GM11168 (cell line): Measurements from ENCODE around the gene VAV2.

Experiments
- in situ Hi-C: fragments of 300-500 bp; cut with MboI; formaldehyde crosslinking; loops from one replicate; pipeline ENCODE4 v1.12.0; 2022; ENCODE audit warnings: low sequenced_read_pairs; ENCODE audit not compliant: unreplicated experiment

VAV2 gene

DNA sequence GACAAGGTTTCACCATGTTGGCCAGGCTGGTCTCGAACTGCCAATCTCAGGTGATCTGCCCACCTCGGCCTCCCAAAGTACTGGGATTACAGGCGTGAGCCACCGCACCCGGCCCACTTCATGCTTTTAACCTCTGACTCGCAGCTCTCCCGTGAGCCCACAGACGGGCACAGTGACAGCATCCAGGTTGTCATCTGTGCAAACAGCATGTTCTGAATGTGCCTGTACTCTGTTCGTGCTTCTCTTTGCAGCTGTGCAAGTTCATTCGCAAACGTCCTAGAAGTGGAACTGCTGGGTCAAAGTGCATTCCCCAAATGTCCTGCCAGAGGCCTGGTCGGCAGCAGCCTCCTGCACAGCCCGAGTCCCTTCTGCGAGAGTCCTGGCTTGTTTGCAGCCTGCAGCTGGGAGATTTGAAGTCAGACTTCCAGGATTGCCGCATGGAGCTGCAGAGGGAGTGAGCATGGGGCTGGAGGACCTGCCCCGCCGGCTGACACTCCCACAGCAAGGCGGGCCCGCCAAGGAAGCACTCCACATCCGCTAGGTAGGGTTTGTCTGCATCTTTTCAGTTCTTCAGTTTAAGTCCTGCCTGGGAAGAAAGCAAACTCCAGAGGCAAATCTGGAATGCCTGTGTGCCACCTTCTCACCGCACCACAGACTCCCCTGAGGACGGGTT, 36.6 kb upstream of the VAV2 start:
- in situ Hi-C loops: no loop called here

DNA sequence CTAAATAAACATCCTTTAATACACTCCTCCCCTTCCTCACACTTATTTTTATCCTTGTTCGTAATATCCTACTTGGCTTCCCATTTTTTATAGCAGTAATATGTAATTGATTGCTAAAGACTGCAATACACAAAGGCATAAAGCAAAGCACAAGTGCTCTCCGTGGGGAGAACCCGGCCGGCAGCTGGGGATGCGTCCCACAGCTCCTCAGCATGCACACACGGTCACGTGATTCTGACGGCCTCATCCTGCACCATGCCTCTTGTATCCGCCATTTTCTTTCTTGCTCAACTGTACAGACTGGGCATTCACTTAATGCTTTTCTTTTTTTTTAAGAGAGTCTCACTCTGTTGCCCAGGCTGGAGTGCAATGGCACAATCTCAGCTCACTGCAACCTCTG, 36.0 kb upstream of the VAV2 start:
- in situ Hi-C loops: no loop called here

DNA sequence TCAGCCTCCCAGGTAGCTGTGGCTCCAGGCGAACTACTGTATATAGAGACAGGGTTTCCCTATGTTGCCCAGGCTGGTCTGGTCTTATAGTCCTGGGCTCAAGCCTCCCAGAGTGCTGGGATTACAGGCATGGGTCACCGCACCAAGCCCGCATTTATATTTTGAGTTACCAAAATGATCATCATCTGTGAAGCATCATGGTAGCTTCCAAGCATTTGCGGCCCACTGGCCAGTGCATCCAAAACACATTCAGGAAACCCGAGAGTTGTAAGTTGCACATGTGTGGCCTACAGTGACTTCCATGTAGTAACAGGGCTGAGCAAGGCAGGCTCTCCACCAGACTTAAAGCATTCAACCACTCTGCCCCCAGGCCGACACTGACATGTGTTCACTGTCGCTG, 35.4 kb upstream of the VAV2 start:
- in situ Hi-C loops: no loop called here

DNA sequence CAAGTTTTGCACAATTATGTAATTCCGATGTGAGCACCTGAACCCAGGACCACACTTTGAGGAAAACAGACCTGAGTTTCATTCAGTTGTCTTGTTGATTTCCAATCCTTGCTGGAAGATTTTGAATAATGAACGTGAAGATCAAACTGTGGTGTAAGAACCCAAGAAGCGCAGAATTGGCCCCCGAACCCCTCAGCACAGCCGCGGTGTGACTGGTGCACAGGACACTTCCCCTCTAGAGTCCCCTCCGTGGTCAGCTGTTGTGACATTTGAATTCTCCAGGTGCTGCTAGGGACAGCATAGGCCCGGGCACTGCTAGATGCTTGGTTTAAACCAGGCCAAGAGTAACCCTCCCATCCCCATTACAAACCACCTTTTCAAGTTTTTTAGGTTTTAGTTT, 34.9 kb upstream of the VAV2 start:
- in situ Hi-C loops: no loop called here

DNA sequence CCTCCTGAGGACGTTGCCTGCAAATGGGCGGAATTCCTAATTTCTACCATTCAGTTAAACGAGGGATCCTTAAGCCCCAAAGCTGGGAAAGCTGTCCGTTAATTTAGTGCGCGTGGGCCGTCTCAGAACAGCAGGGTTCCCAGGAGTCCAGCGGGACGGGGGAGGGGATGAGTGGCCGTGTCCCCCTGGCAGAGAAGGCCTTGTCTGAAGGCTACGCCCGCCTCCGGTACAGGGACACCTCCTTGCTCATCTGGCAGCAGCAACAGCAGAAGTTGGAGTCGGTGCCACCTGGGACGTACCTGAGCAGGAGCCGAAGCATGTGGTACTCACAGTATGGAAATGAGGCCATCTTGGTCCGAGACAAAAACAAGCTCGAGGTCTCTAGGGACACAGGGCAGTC, 34.5 kb upstream of the VAV2 start:
- in situ Hi-C loops: no loop called here

DNA sequence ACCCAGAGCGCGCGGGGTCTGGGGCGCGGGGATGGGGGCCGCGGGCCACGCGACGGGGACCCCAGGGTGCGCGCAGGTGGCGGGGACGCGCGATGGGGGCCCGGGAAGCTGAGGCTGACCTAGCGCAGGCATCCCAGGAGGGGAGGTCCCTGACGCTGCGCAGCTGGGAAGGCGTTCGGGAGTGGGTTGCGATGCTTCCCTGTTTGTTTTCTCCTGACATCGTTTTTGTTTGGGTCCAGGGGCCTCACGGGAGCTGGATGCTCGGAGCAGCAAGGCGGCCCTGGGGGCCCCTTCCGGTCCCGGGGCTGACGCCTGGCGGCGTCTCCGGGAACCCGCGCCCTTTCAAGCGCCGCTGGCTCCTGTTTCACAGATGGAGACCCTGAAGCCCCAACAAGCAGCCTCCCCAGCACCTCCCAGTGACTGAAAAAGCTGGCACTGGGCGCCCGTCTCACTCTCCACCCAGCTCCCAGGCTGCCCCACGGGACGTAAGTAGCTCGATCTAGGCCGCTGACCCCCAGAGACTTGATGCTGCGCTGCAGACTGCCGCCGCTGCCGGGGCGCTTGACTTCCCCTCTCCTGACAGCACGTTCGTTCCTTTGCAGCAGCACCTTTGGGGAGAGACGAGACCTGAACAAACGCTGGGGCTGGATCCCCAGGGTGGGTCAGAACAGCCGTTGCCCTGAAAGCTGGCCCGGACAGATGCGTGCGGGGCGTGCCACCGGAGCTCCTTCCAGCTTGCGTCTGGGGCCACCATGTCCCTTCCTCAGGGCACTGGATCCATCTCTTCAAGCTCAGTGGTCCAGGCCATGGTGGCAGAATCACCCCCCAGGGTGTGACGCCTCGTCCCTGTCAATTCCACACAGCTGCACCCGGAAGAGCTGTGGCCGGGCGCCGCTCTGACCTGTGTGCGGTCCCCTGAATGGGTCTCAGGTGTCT, 33.8 kb upstream of the VAV2 start:
- in situ Hi-C loops: no loop called here

DNA sequence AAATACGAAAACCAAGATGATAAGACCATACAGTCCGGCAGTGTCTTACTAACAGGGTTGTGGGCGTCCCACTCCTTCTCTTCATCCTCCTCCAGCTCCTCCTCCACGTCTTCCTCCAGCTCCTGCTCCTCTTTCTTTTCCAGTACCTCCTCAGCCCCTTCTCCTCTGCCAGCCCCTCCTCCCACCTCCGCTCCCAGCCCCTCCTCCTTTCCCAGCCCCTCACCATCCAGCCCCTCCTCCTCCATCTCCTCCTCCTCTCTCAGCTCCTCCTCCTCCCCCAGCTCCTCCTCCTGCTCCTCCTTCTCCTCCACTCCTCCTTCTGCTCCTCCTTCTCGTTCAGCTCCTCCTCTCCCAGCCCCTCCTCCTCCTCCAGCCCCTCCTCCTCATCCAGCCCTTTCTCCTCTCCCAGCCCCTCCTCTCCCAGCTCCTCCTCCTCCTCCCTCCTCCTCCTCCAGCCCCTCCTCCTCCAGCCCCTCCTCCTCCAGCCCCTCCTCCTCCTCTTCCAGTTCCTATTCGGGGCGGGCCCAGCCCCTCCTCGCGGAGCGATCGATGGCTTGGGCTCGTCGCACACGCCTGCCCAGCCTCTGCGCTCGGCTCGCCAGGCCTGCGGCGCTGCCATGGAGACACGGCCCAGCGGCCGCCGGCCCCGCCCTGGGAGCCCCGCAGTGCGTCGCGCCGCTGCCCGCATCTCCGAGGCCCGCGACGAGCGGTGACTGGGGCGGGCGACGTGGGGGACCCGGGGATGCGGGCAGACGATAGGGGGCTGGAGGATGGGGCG, 32.9 kb upstream of the VAV2 start, which contains the start of gene BRD3OS:
TSS of gene BRD3OS (plus strand) at position 654 of the 778 bp plus-strand sequence. CDS start 1,267 bp downstream, outside the sequence.
- in situ Hi-C loops: loop anchor here (25.0 kb wide), 1 partner anchor 488 kb away; the partner anchor contains the start of gene ADAMTSL2

DNA sequence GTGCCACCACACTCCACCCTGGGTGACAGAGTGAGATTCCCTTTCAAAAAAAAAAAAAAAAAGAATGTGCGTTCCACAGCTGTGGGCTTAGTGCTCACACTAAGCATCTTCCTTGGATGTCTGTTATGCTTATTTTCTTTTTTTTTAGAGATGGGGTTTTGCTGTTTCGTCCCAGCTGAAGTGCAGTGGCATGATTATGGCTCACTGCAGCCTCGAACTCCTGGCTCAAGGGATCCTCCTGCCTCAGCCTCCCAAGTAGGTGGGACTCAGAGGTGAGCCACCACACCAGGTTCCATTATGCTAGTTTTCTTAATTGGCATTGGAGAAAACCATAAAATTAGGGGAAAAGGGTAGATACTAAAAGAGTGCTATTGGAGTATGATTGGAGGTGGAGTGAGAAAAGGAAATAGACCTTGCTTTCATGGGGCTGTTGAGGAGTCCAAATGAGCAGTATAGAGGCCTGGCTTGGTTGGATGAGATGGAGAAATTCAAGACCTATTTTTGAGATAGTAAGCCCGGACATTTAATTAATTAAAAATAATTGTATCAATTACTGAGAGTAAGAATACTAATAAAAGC, 32.2 kb upstream of the VAV2 start:
- in situ Hi-C loops: loop anchor here (25.0 kb wide), 1 partner anchor 487 kb away; the partner anchor contains the start of gene ADAMTSL2

DNA sequence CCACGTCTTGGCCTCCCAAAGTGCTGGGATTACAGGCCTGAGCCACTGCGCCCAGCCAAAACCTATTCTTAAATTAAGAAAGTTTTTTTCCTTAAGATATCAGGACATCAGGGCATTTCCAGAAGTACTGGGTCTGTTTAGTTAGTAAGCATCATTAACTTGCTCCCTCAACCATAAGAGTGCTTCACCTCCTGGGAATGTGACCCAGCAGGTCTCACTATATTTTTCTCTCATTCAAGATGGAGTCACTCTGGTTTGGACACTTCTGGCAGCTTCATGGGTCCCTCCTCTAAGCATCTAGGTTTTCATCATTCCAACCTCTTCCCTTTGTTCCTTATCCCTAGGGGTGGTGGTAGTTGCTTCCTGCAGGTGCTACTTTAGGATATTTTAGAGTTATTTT, 22.8 kb upstream of the VAV2 start:
- in situ Hi-C loops: loop anchor here (25.0 kb wide), 1 partner anchor 478 kb away; the partner anchor contains the start of gene ADAMTSL2

DNA sequence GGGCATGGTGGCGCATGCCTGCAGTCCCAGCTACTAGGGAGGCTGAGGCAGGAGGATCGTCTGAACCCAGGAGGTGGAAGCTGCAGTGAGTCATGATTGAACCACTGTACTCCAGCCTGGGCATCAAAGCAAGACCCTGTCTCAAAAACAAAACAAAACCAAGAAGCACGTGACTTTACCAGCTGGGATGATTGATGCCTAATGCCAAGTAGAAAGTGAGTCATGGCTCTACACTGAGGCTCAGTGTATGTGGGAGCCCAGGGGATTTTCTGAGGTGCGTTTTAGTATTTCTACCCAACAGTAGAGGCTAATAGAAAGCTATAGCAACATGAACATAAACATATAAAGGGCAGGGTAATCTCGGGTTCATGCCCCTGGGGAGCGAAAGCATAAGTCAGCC, 19.3 kb upstream of the VAV2 start:
- in situ Hi-C loops: loop anchor here (25.0 kb wide), 1 partner anchor 474 kb away; the partner anchor contains the start of gene ADAMTSL2

DNA sequence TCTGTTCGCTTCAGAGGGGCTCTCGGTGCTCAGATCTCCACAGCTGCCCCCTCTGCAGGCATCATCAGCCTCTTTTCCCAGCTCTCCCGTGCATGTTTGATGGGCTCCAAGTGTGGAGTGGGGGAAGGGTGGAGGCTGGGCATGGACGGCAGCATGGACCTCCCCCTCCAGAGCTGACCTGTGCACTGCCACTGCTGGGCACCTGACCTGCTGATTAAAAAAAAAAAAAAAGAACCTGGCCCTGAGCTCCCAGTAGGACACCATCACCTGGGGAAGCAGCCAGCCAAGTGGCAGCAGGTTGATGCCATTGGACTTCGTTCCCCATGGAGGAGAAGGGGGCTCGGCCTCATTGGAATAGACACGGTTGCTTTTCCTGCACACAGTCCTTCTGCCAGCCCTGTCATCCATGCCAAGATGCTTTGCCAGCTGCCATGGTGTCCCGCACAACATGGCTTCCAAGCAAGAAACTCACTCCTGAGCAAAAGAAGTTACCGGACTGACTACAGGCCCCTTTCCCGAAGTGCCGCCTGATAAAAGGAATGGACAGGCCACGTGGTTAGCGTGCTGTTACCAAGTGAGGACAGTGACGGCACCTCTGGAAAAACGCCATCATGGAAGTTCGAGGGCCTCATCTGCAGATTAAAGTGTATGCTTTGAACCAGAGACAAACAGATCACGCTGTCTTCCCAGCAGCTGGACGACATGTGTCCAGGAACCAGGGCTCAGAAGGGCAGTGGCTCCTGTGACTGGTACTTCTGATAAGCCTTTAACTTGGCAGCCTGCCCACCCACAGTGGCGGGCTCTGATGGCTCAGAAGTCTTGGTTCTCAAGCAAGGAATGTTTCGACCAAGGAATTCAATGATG, 18.4 kb upstream of the VAV2 start:
- in situ Hi-C loops: loop anchor here (25.0 kb wide), 1 partner anchor 473 kb away; the partner anchor contains the start of gene ADAMTSL2

DNA sequence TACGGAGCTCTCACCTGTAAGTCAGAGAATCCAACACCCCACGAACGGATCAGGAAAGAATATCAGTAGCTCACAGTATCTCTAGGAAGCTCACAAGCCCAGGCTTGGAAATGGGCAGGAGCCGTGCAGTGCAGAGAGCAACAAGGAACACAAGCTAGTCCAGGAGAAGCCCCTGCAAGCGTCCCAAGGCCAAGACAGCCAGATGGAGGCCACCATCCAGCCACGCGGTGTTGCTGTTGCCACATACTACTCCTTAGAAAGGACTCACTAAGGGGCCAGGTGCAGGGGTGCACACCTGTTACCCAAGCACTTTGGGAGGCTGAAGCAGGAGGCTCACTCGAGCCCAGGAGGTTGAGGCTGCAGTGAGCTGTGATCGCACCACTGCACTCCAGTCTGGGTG, 15.4 kb upstream of the VAV2 start:
- in situ Hi-C loops: loop anchor here (25.0 kb wide), 1 partner anchor 470 kb away; the partner anchor contains the start of gene ADAMTSL2

DNA sequence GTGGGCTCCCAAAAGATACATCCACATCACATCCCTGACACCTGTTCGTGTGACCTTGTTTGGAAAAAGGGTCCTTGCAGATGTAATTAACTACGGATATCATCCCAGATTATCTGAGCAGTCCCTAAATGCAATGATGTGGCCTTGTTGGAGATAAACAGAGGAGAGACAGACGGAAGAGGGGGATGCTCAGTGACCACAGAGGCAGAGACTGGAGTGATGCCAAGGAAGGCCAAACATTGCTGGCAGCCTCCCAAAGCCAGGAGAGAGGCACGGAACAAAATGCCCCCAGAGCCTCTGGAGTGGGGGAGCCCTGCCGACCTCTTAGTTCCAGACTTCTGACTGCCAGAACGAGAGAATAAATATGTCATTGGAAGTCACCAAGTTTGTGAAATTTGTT, 15.0 kb upstream of the VAV2 start:
- in situ Hi-C loops: loop anchor here (25.0 kb wide), 1 partner anchor 470 kb away; the partner anchor contains the start of gene ADAMTSL2

DNA sequence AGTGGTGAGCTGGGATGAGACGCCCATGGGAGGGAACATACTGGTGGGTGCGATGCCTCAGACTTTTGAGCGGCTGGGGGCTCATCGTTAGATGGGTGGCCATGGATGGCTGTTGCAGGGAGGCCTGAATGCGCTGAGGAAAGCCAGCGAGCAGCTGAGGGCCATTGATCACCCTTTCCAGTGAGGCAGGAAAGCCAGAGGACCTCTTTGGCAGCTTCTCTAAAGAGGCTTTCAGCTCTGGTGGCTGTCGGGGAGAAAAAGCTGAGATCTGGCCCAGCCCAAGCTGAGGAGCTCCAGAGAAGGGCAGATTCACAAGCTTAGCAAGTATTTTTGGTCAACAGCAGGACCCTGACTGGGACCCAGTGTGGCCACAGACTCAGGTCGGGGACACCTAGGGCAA, 13.3 kb upstream of the VAV2 start:
- in situ Hi-C loops: loop anchor here (25.0 kb wide), 1 partner anchor 468 kb away; the partner anchor contains the start of gene ADAMTSL2

DNA sequence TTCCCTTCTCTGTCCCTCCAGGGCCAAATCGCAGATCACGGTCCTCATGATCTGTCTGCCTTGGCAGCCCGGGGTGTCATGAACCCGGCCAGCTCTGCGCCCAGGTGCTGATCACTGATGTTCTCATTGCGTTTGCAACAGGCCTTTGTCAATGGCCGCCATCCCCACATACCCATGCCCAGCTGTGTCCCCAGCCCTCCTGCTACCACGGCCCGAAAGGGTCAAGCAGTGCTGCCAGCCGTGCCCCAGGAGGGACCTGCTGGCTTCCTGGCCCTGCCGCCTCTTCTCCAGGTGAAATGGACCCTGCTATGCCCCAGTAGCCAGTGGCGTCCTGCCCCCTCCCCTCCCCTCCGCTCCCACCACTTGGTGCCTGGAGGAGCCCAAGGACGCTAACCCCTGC, 12.8 kb upstream of the VAV2 start:
- in situ Hi-C loops: loop anchor here (25.0 kb wide), 1 partner anchor 468 kb away; the partner anchor contains the start of gene ADAMTSL2

DNA sequence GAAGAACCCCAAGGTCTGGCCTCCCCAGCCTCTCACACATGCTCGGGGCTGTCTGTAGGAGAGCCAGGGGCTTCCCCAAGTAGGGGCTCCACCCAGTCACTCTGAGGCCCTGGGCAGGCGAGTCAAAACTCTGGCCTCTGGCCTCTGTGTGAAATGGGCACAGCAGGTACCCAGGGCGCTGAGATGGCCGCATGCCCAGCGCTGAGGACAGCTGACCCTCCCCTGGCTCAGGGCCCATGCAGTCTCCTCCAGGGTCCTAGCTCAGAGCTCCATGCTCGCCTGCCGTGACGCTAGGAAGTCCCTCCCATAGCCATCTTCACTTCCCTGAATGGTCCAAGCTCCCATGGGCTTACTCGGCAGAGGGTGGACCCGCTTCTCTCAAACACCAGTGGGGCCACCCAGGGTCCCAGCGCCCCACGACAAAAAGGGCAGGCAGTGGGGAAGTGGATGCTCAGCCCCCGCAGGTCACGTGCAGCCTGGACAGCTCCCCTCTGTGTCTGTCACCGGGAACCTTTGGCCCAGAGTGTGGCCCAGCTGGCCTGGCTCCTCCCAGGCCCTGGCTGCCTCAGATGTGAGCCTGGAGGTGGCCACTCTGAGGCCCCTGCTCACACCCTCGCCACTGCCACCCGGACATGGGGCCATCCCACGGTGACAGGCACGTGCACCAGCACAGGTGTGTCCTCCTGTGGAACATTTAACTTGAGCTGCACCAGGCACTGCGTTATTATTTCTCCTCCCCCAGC, 12.2 kb upstream of the VAV2 start:
- in situ Hi-C loops: loop anchor here (25.0 kb wide), 1 partner anchor 467 kb away; the partner anchor contains the start of gene ADAMTSL2

DNA sequence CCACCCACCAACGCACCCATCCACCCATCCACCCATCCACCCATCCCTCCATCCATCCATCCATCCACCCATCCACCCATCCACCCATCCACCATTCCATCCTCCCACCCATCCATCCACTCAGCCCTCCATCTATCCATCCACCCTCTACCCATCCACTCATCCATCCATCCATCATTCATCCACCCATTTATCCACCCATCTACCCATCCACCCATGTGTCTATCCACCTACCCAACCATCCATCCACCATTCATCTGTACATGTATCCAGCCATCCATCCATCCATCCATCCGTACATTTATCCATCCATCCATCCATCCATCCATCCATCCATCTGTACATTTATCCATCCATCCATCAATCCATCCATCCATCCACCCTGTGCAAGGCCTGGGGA, 11.1 kb upstream of the VAV2 start:
- in situ Hi-C loops: loop anchor here (25.0 kb wide), 1 partner anchor 466 kb away; the partner anchor contains the start of gene ADAMTSL2

DNA sequence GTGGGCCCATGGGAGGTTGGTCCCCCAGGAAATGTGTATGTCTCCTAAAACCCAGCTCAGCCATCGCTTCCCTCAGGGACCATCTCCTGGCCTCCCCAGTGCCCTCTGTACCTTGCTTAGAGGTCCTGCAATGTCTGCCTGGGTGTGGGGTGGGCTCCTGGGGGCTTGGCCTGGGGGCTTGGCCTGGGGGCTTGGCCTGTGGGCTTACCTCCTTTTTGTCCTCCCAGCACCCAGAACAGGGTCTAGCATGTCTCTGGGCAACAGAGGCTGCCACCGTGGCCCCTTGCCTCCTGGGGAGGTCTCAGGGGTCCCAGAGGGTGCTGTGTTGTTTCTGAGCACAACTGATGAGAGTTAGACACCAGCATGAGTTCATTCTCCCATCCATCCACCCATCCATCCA, 10.7 kb upstream of the VAV2 start:
- in situ Hi-C loops: loop anchor here (25.0 kb wide), 1 partner anchor 465 kb away; the partner anchor contains the start of gene ADAMTSL2
